Spinal cord (tissue), 9 donors: ENCODE measurements around the gene MSL3B.
"Not testable (repeated sequence)": the region's sequence is repeated elsewhere in the genome, so short reads cannot be mapped to it uniquely, and the experiment has no call there.

Source experiments
- DNase-seq, 6 donors: peaks; one replicate each; pipeline versions ENCODE4 v3.0.0 to v3.0.0-alpha.2; 2013 to 2015; ENCODE audit warnings: low spot score in 6 of 6, low read depth in 4 of 6
- H3K27ac ChIP-seq: one replicate; pipeline ENCODE4 v1.5.1; 2013; ENCODE audit warnings: low read depth, low read length, control low read depth
- H3K27me3 ChIP-seq: one replicate; pipeline ENCODE4 v1.6.1; 2013; ENCODE audit warnings: low read length; ENCODE audit not compliant: control insufficient read depth, insufficient read depth
- H3K36me3 ChIP-seq: one replicate; pipeline ENCODE4 v1.6.1; 2013; ENCODE audit warnings: low read length; ENCODE audit not compliant: control insufficient read depth, insufficient read depth
- H3K4me1 ChIP-seq: one replicate; pipeline ENCODE4 v1.6.1; 2013; ENCODE audit warnings: low read length; ENCODE audit not compliant: control insufficient read depth, insufficient read depth
- H3K4me3 ChIP-seq: one replicate; pipeline ENCODE4 v1.5.1; 2013; ENCODE audit warnings: low read depth, low read length, control low read depth
- H3K9me3 ChIP-seq: one replicate; pipeline ENCODE4 v1.6.1; 2013; ENCODE audit warnings: low read length; ENCODE audit not compliant: control insufficient read depth, insufficient read depth
- WGBS: methylation state at CpG from one replicate; pipeline ENCODE4 v1.1.5; 2013; ENCODE audit warnings: missing lambda C conversion rate; ENCODE audit not compliant: insufficient coverage; 5-methylcytosine and 5-hydroxymethylcytosine counted together
- donor health status: healthy.

The MSL3B gene

GRCh38 chr2:233882353-233882752 is 14.2 kb upstream of the MSL3B start:
- DNase-seq, result no peak
- no peaks in the 10 kb centered on the region for H3K27me3 ChIP-seq
- H3K27ac ChIP-seq, result no peak overlapping the region
- no peak overlapping the region for H3K4me3 ChIP-seq
- H3K36me3 ChIP-seq, result no peaks in the 10 kb centered on the region
- no peaks in the 10 kb centered on the region for H3K9me3 ChIP-seq
- no peaks in the 10 kb centered on the region for H3K4me1 ChIP-seq

GRCh38 chr2:233872125-233872524 is 3.9 kb upstream of the MSL3B start:
- H3K27ac ChIP-seq, H3K9me3 ChIP-seq, DNase-seq, H3K36me3 ChIP-seq, H3K4me3 ChIP-seq, H3K4me1 ChIP-seq, H3K27me3 ChIP-seq: not testable (repeated sequence)
- WGBS, result 71% methylated on average over 1 of the region's 2 CpGs

GRCh38 chr2:233871432-233871831 is 3.2 kb upstream of the MSL3B start:
- WGBS, result no CpG with 5 or more reads among the region's 4 CpGs
- H3K36me3 ChIP-seq, result peaks cover 1% of the 10 kb centered on the region
- H3K27me3 ChIP-seq, result no peaks in the 10 kb centered on the region
- no peak for DNase-seq
- H3K4me3 ChIP-seq, result no peak overlapping the region
- peaks cover 5% of the 10 kb centered on the region for H3K4me1 ChIP-seq
- H3K27ac ChIP-seq, result no peak overlapping the region
- peaks cover 3% of the 10 kb centered on the region for H3K9me3 ChIP-seq

GRCh38 chr2:233866479-233866878 is 1.7 kb downstream of the MSL3B start:
- no peak overlapping the region for H3K4me3 ChIP-seq
- H3K4me1 ChIP-seq, result peaks cover 5% of the 10 kb centered on the region
- H3K36me3 ChIP-seq, result peaks cover 3% of the 10 kb centered on the region
- no peaks in the 10 kb centered on the region for H3K27me3 ChIP-seq
- no peak overlapping the region for H3K27ac ChIP-seq
- WGBS, result 98% methylated on average over 11 of the region's 11 CpGs
- peaks cover 3% of the 10 kb centered on the region for H3K9me3 ChIP-seq
- no peak for DNase-seq

- Histone ChIP-seq H3K4me1 (peaks cover 5% of the 10 kb centered on the region), H3K27ac (no peak overlapping the region), H3K36me3 (peaks cover 3% of the 10 kb centered on the region), H3K9me3 (peaks cover 3% of the 10 kb centered on the region), H3K4me3 (no peak overlapping the region), H3K27me3 (no peaks in the 10 kb centered on the region)
- no peak for DNase-seq
- WGBS, result 100% methylated on average over 3 of the region's 3 CpGs
These were observed 2.3 kb downstream of the MSL3B start for GRCh38 chr2:233865838-233866237.

- no peak overlapping the region for H3K27ac ChIP-seq
- WGBS, result no CpG with 5 or more reads among the region's 4 CpGs
These were observed 5.9 kb downstream of the MSL3B start for GRCh38 chr2:233862261-233862768.

GRCh38 chr2:233858331-233858730 is 9.9 kb downstream of the MSL3B start:
- H3K27ac ChIP-seq, result no peak overlapping the region
- peak in 1 of 6 donors; percentile 92 for DNase-seq
- H3K27me3 ChIP-seq, result no peaks in the 10 kb centered on the region
- no peaks in the 10 kb centered on the region for H3K9me3 ChIP-seq
- no peaks in the 10 kb centered on the region for H3K36me3 ChIP-seq
- peaks cover 13% of the 10 kb centered on the region for H3K4me1 ChIP-seq
- no peak overlapping the region for H3K4me3 ChIP-seq
- 79% methylated on average over 1 of the region's 4 CpGs for WGBS

More at GRCh38 chr2:233862261-233862768, 5.9 kb downstream of the MSL3B start:
- Histone ChIP-seq H3K9me3 (peaks cover 2% of the 10 kb centered on the region), H3K27me3 (no peaks in the 10 kb centered on the region), H3K36me3 (peaks cover 3% of the 10 kb centered on the region), H3K4me1 (no peaks in the 10 kb centered on the region), H3K4me3 (no peak overlapping the region)
- no peak for DNase-seq

- peak in 3 of 6 donors; percentile 38 to 93 (median 55) for DNase-seq
- WGBS, result 64% methylated on average over 5 of the region's 9 CpGs
- H3K9me3 ChIP-seq, result no peaks in the 10 kb centered on the region
- H3K27me3 ChIP-seq, result no peaks in the 10 kb centered on the region
- H3K4me1 ChIP-seq, result peaks cover 14% of the 10 kb centered on the region
- H3K36me3 ChIP-seq, result no peaks in the 10 kb centered on the region
- H3K4me3 ChIP-seq, result no peak overlapping the region
- H3K27ac ChIP-seq, result no peak overlapping the region
These were observed 10.6 kb downstream of the MSL3B start for GRCh38 chr2:233857511-233858141.

- H3K27me3 ChIP-seq, result no peaks in the 10 kb centered on the region
- H3K27ac ChIP-seq, result no peak overlapping the region
- 92% methylated on average over 5 of the region's 5 CpGs for WGBS
- H3K9me3 ChIP-seq, result no peaks in the 10 kb centered on the region
- no peaks in the 10 kb centered on the region for H3K36me3 ChIP-seq
- H3K4me1 ChIP-seq, result peaks cover 14% of the 10 kb centered on the region
- DNase-seq, result no peak
- no peak overlapping the region for H3K4me3 ChIP-seq
These were observed 12.0 kb downstream of the MSL3B start for GRCh38 chr2:233856184-233856583.

GRCh38 chr2:233855345-233855744 is 12.8 kb downstream of the MSL3B start:
- WGBS, result 100% methylated on average over 3 of the region's 5 CpGs
- Histone ChIP-seq H3K27me3 (no peaks in the 10 kb centered on the region), H3K36me3 (peaks cover 4% of the 10 kb centered on the region), H3K4me1 (peaks cover 14% of the 10 kb centered on the region), H3K27ac (no peak overlapping the region), H3K9me3 (no peaks in the 10 kb centered on the region), H3K4me3 (no peak overlapping the region)
- no peak for DNase-seq
